K562 treated with DMSO at 1 percent for 24 hours (cell line): ENCODE measurements around the gene METTL25. TPM values are rescaled to one million over a fixed set of nuclear protein-coding genes. Genes with fewer than 3 reads are reported as not detected.

ENCODE experiments used
- total RNA-seq: library from RNA; unstranded; fragments of 300-600 nt; gene quantifications from 2 replicates; pipeline ENCODE4 v1.2.3, GENCODE V29; 2022; ENCODE audit warnings: low read depth; ENCODE audit not compliant: insufficient read depth

Gene METTL25
- 1.3 and 2.4 TPM in 2 replicates for total RNA-seq

GRCh38 chr12:82358200-82359114 lies at the start of gene METTL25, which contains the start of gene CCDC59:
Gene METTL25, plus strand, starts transcription at chr12:82358529. Its CDS starts 37 bp downstream, at chr12:82358566.
Gene CCDC59, minus strand, starts transcription at chr12:82358387. Its CDS starts 11 bp downstream, at chr12:82358376.

Other genes with a start within 250 kb of the METTL25 start
- gene CCDC59, start 142 bp upstream of the METTL25 start, total RNA-seq = 29.7 and 34.0 TPM in 2 replicates